A549 (cell line): ENCODE data around the gene BTBD6. TPM values are rescaled to one million over a fixed set of nuclear protein-coding genes. Genes with fewer than 3 reads are reported as not detected.

Experiments
- ATAC-seq, 2 experiments: fragments of 200-7000 bp in 1 of 2; fragments of >200 bp in 1 of 2; cut with Nextera tagmentation in 1 of 2; cut with Tn5 transposase in 1 of 2; 3 replicates each; pipeline versions ENCODE4 v1.8.0 to v1.9.1; 2018 to 2020; ENCODE audit warnings: mild to moderate bottlenecking in 1 of 2, moderate library complexity in 1 of 2
- CTCF ChIA-PET: fragments of 300-600 bp; sonication (Branson Sonifier 250); formaldehyde crosslinking; extraction: SDS; loops from one replicate; lab custom pipeline; 2021; ENCODE audit warnings: antibody characterized with exemption, inconsistent platforms; lab: Yijun Ruan, JAX
- POLR2A ChIA-PET: fragments of 350-600 bp; formaldehyde crosslinking; extraction: SDS; loops from one replicate; lab custom pipeline; 2021; ENCODE audit warnings: antibody characterized with exemption, inconsistent platforms; lab: Yijun Ruan, JAX
- DNase-seq, 2 experiments: peaks; one replicate each; pipeline versions ENCODE4 v3.0.0 to v3.0.0-alpha.2; 2011 to 2016; ENCODE audit warnings: low read depth in 1 of 2, low spot score in 1 of 2
- FAIRE-seq: peaks from 2 replicates; lab custom pipeline; 2011; peaks lifted over from hg19 to GRCh38; lab: Jason Lieb, UNC
- H3K27ac ChIP-seq, 2 experiments: fragments of >200 bp; sonication (Bioruptor Twin); formaldehyde crosslinking; 3 replicates each; pipeline ENCODE4 v1.5.1; 2016 to 2017
- H3K4me1 ChIP-seq: fragments of >200 bp; sonication (Bioruptor Twin); formaldehyde crosslinking; 3 replicates; pipeline ENCODE4 v1.6.1; 2016
- H3K4me2 ChIP-seq: fragments of >200 bp; sonication (Bioruptor Twin); formaldehyde crosslinking; 3 replicates; pipeline ENCODE4 v1.6.1; 2016
- H3K4me3 ChIP-seq: fragments of >200 bp; sonication (Bioruptor Twin); formaldehyde crosslinking; 3 replicates; pipeline ENCODE4 v1.5.1; 2016
- H3K9me3 ChIP-seq: fragments of >200 bp; sonication (Bioruptor Twin); formaldehyde crosslinking; 3 replicates; pipeline ENCODE4 v1.6.1; 2016
- BHLHE40 ChIP-seq: IDR thresholded peaks from 2 replicates; pipeline ENCODE4 v1.6.1; 2012; ENCODE audit warnings: low read depth, low read length, inconsistent platforms
- CBX2 ChIP-seq: fragments of 200-600 bp; sonication (generic); IDR thresholded peaks from 2 replicates; pipeline ENCODE4 v1.6.1; 2016; ENCODE audit warnings: low read depth, mild to moderate bottlenecking, borderline replicate concordance
- CBX8 ChIP-seq: fragments of 200-600 bp; sonication (generic); IDR thresholded peaks from 2 replicates; pipeline ENCODE4 v1.6.1; 2016
- EHF ChIP-seq: fragments of 250-450 bp; sonication (Bioruptor Pico); IDR thresholded peaks from 2 replicates; pipeline ENCODE4 v1.5.0; 2020; ENCODE audit warnings: mild to moderate bottlenecking
- EHMT2 ChIP-seq: fragments of 200-600 bp; sonication (generic); IDR thresholded peaks from 2 replicates; pipeline ENCODE4 v1.6.1; 2016; ENCODE audit warnings: antibody characterized with exemption, low read depth, mild to moderate bottlenecking, moderate library complexity
- FOXS1 ChIP-seq: fragments of 250-450 bp; sonication (Bioruptor Pico); IDR thresholded peaks from 2 replicates; pipeline ENCODE4 v1.5.0; 2020; ENCODE audit warnings: mild to moderate bottlenecking, moderate library complexity
- GATA3 ChIP-seq: IDR thresholded peaks from 2 replicates; pipeline ENCODE4 v1.6.1; 2012; ENCODE audit warnings: borderline replicate concordance
- HDAC2 ChIP-seq: fragments of 200-600 bp; sonication (generic); IDR thresholded peaks from 2 replicates; pipeline ENCODE4 v1.6.1; 2016
- HOXA7 ChIP-seq: fragments of 250-450 bp; sonication (Bioruptor Pico); IDR thresholded peaks from 2 replicates; pipeline ENCODE4 v1.5.0; 2020; ENCODE audit warnings: mild to moderate bottlenecking, moderate library complexity
- HOXB5 ChIP-seq: fragments of 250-450 bp; sonication (Bioruptor Pico); IDR thresholded peaks from 2 replicates; pipeline ENCODE4 v1.5.0; 2020; ENCODE audit warnings: mild to moderate bottlenecking, moderate library complexity
- KDM1A ChIP-seq: fragments of 200-600 bp; sonication (generic); IDR thresholded peaks from 2 replicates; pipeline ENCODE4 v1.6.1; 2016; ENCODE audit warnings: low read depth, mild to moderate bottlenecking
- KDM5A ChIP-seq: fragments of 200-600 bp; sonication (generic); IDR thresholded peaks from 2 replicates; pipeline ENCODE4 v1.6.1; 2016; ENCODE audit warnings: antibody characterized with exemption, mild to moderate bottlenecking
- MAFK ChIP-seq: fragments of 450-650 bp; IDR thresholded peaks from 2 replicates; pipeline ENCODE4 v1.6.1; 2014; ENCODE audit not compliant: partially characterized antibody
- MAZ ChIP-seq: fragments of 150-350 bp; IDR thresholded peaks from 2 replicates; pipeline ENCODE4 v1.6.1; 2014; ENCODE audit warnings: antibody characterized with exemption, low read depth, low read length, borderline replicate concordance
- MYC ChIP-seq: IDR thresholded peaks from 2 replicates; pipeline ENCODE4 v1.6.1; 2012; ENCODE audit warnings: mild to moderate bottlenecking, inconsistent platforms, low read length, improper control_type of control experiment, borderline replicate concordance
- NPAS2 ChIP-seq: fragments of 250-450 bp; sonication (Bioruptor Pico); IDR thresholded peaks from 2 replicates; pipeline ENCODE4 v1.8.0; 2022; ENCODE audit warnings: mild to moderate bottlenecking, moderate library complexity, borderline replicate concordance
- PBX3 ChIP-seq: IDR thresholded peaks from 2 replicates; pipeline ENCODE4 v1.6.1; 2012
- POLR2A ChIP-seq: IDR thresholded peaks from 2 replicates; pipeline ENCODE4 v1.6.1; 2012; ENCODE audit warnings: mild to moderate bottlenecking, low read length
- RCOR1 ChIP-seq: fragments of 150-350 bp; IDR thresholded peaks from 2 replicates; pipeline ENCODE4 v1.6.1; 2014; ENCODE audit warnings: antibody characterized with exemption, low read length, low read depth
- RFX5 ChIP-seq: fragments of 450-650 bp; IDR thresholded peaks from 2 replicates; pipeline ENCODE4 v1.7.1; 2014; ENCODE audit warnings: antibody characterized with exemption, mild to moderate bottlenecking, moderate library complexity
- RNF2 ChIP-seq: fragments of 200-600 bp; sonication (generic); IDR thresholded peaks from 2 replicates; pipeline ENCODE4 v1.6.1; 2016; ENCODE audit warnings: low read depth, mild to moderate bottlenecking, antibody characterized with exemption, moderate library complexity, borderline replicate concordance
- SREBF2 ChIP-seq: fragments of 450-650 bp; IDR thresholded peaks from 2 replicates; pipeline ENCODE4 v1.6.1; 2014; ENCODE audit warnings: mild to moderate bottlenecking, moderate library complexity
- TFCP2L1 ChIP-seq: fragments of 250-450 bp; sonication (Bioruptor Pico); IDR thresholded peaks from 2 replicates; pipeline ENCODE4 v1.5.0; 2021; ENCODE audit warnings: mild to moderate bottlenecking
- TP53 ChIP-seq: fragments of 250-450 bp; sonication (Bioruptor Pico); IDR thresholded peaks from 2 replicates; pipeline ENCODE4 v1.5.0; 2021; ENCODE audit warnings: mild to moderate bottlenecking, moderate library complexity
- ZC3H11A ChIP-seq: fragments of 450-650 bp; IDR thresholded peaks from 2 replicates; pipeline ENCODE4 v1.6.1; 2014; ENCODE audit warnings: antibody characterized with exemption, mild to moderate bottlenecking
- ZFP36 ChIP-seq: fragments of 450-650 bp; IDR thresholded peaks from 2 replicates; pipeline ENCODE4 v1.6.1; 2014; ENCODE audit warnings: borderline replicate concordance; ENCODE audit not compliant: partially characterized antibody
- ZNF302 ChIP-seq: fragments of 250-450 bp; sonication (Bioruptor Pico); IDR thresholded peaks from 2 replicates; pipeline ENCODE4 v1.9.0; 2021; ENCODE audit warnings: inconsistent platforms, mild to moderate bottlenecking, moderate library complexity
- ZSCAN20 ChIP-seq: fragments of 250-450 bp; sonication (Bioruptor Pico); IDR thresholded peaks from 2 replicates; pipeline ENCODE4 v1.8.0; 2022; ENCODE audit warnings: mild to moderate bottlenecking, moderate library complexity
- WGBS: methylation state at CpG from one replicate; pipeline ENCODE4 v1.1.6; 2017; ENCODE audit errors: missing lambda C conversion rate; 5-methylcytosine and 5-hydroxymethylcytosine counted together
- polyA plus RNA-seq, 4 experiments: library from polyadenylated mRNA; depleted of rRNA in 3 of 4; stranded (reverse); fragments of >200 nt; fragmentation: RNase III in 1 of 4; extraction: RNeasy Plus Mini Kit Qiagen cat#74134 plus additional on column Dnase treatment in 1 of 4; gene quantifications; 2 replicates in 3 of 4; 3 replicates in 1 of 4; pipeline ENCODE4 v1.2.3, GENCODE V29; 2011 to 2017
- TF ChIP-seq, protein P1 (sequence below): fragments of 450-650 bp; IDR thresholded peaks from 2 replicates; pipeline ENCODE4 v1.6.1; 2014; ENCODE audit warnings: antibody characterized with exemption
- TF ChIP-seq, protein P2 (sequence below): fragments of 150-350 bp; IDR thresholded peaks from 2 replicates; pipeline ENCODE4 v1.6.1; 2014; ENCODE audit warnings: low read depth, mild to moderate bottlenecking, low read length
- TF ChIP-seq, protein P3 (sequence below): fragments of 250-450 bp; sonication (Bioruptor Pico); IDR thresholded peaks from 2 replicates; pipeline ENCODE4 v1.5.0; 2021; ENCODE audit warnings: mild to moderate bottlenecking, moderate library complexity, borderline replicate concordance

The BTBD6 gene
- polyA plus RNA-seq, 2 of the 4 experiments (the other 2 are of a cell fraction), result 16.1 to 33.6 TPM

DNA sequence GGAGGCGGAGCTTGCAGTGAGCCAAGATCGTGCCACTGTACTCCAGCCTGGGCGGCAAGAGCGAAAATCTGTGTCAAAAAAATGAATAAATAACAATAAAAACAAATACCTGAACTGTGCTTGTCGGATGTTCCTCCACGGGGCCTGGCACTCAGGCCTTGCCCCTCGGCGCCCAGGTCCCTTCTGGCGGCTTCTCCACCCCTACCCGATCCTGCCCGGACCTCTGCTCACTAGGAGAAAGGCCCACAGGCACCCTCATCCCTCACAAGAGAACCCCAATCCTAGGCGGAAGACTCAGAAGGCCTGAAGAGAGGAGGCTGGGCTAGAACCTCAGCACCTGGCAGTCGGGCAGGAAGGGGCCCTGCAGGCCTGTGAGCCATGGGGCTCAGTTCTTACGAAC, 21.0 kb upstream of the BTBD6 start:
- ChIA-PET CTCF (no interaction called here), POLR2A (no interaction called here)
- 92% methylated on average over 14 of the region's 14 CpGs for WGBS
- FAIRE-seq (no peak), ATAC-seq (no peak), DNase-seq (no peak)
- no peak for TF ChIP-seq KDM1A
- TF ChIP-seq BHLHE40, result no peak
- no peak for TF ChIP-seq ZSCAN20
- no peak for TF ChIP-seq ZFP36
- TF ChIP-seq, protein P1, sequence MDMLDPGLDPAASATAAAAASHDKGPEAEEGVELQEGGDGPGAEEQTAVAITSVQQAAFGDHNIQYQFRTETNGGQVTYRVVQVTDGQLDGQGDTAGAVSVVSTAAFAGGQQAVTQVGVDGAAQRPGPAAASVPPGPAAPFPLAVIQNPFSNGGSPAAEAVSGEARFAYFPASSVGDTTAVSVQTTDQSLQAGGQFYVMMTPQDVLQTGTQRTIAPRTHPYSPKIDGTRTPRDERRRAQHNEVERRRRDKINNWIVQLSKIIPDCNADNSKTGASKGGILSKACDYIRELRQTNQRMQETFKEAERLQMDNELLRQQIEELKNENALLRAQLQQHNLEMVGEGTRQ, result no peak
- TF ChIP-seq SREBF2, result no peak
- TF ChIP-seq CBX8, result no peak
- TF ChIP-seq CBX2, result no peak
- TF ChIP-seq, protein P2, sequence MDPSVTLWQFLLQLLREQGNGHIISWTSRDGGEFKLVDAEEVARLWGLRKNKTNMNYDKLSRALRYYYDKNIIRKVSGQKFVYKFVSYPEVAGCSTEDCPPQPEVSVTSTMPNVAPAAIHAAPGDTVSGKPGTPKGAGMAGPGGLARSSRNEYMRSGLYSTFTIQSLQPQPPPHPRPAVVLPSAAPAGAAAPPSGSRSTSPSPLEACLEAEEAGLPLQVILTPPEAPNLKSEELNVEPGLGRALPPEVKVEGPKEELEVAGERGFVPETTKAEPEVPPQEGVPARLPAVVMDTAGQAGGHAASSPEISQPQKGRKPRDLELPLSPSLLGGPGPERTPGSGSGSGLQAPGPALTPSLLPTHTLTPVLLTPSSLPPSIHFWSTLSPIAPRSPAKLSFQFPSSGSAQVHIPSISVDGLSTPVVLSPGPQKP, result no peak
- no peak for TF ChIP-seq PBX3
- TF ChIP-seq TP53 (CRISPR knock-in tag), result no peak
- no peak for TF ChIP-seq HOXA7
- TF ChIP-seq HOXB5 (CRISPR knock-in tag), result no peak
- no peak for TF ChIP-seq RNF2
- no peak for TF ChIP-seq NPAS2 (CRISPR knock-in tag)
- TF ChIP-seq GATA3, result no peak
- Histone ChIP-seq H3K9me3 (no peaks in the 10 kb centered on the region), H3K4me2 (no peak overlapping the region), H3K27ac (no peak overlapping the region), H3K4me1 (no peaks in the 10 kb centered on the region), H3K4me3 (no peak overlapping the region)

GRCh38 chr14:105228562-105228961, 19.8 kb upstream of the BTBD6 start:
- ChIA-PET CTCF (no interaction called here), POLR2A (no interaction called here)
- ATAC-seq (no peak), FAIRE-seq (no peak), DNase-seq (no peak)
- Histone ChIP-seq H3K4me3 (no peak overlapping the region), H3K4me2 (no peak overlapping the region), H3K27ac (no peak overlapping the region), H3K4me1 (no peaks in the 10 kb centered on the region), H3K9me3 (no peaks in the 10 kb centered on the region)
- WGBS, result 93% methylated on average over 13 of the region's 17 CpGs
- no peak for TF ChIP-seq MYC
- TF ChIP-seq EHMT2, result no peak
- TF ChIP-seq FOXS1 (CRISPR knock-in tag), result no peak
- no peak for TF ChIP-seq TFCP2L1 (CRISPR knock-in tag)
- no peak for TF ChIP-seq RNF2
- no peak for TF ChIP-seq NPAS2 (CRISPR knock-in tag)
- TF ChIP-seq POLR2A, result no peak
- no peak for TF ChIP-seq ZNF302 (CRISPR knock-in tag)
- no peak for TF ChIP-seq EHF

DNA sequence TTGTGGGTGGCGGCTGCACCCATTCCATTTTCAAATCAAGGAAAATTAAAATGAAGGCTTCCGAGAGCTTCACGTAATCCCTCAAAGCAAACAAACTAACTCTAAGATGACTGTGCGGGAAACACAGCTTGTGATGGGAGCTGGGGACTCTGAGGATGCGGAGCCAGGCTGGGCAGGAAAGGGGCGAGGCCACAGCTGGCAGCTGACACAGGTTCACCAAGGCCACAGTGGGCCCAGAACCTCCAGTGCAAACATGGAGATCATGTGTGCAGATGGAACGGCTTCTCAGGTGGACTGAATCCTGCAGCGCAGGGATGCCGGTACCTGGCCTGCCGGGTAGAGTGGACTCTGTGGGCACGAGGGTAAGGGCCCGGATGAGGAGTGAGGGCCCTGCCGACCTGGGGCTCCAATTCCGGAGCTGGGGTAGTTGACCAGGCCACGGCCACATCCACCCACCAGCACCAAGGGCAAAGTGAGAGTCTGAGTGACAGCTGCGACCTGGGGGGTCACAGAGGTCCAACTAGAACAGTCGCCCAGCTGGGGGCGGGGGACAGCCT, 19.2 kb upstream of the BTBD6 start:
- WGBS, result 91% methylated on average over 16 of the region's 18 CpGs
- CTCF ChIA-PET, result no interaction called here
- TF ChIP-seq HDAC2 (no peak), ZC3H11A (no peak), KDM1A (no peak), RNF2 (no peak), RFX5 (no peak), BHLHE40 (no peak), ZSCAN20 (no peak), RCOR1 (no peak), PBX3 (no peak), KDM5A (no peak), CBX8 (no peak), CBX2 (no peak), EHMT2 (no peak), MAFK (no peak), MAZ (no peak)
- TF ChIP-seq, protein P3, sequence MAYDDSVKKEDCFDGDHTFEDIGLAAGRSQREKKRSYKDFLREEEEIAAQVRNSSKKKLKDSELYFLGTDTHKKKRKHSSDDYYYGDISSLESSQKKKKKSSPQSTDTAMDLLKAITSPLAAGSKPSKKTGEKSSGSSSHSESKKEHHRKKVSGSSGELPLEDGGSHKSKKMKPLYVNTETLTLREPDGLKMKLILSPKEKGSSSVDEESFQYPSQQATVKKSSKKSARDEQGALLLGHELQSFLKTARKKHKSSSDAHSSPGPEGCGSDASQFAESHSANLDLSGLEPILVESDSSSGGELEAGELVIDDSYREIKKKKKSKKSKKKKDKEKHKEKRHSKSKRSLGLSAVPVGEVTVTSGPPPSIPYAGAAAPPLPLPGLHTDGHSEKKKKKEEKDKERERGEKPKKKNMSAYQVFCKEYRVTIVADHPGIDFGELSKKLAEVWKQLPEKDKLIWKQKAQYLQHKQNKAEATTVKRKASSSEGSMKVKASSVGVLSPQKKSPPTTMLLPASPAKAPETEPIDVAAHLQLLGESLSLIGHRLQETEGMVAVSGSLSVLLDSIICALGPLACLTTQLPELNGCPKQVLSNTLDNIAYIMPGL (CRISPR knock-in tag), result no peak

More for the DNA sequence above, 19.2 kb upstream of the BTBD6 start:
- H3K4me3 ChIP-seq, result no peak overlapping the region
- H3K4me1 ChIP-seq, result no peaks in the 10 kb centered on the region
- no peak overlapping the region for H3K27ac ChIP-seq
- FAIRE-seq (no peak), DNase-seq (no peak), ATAC-seq (no peak)
- POLR2A ChIA-PET, result no interaction called here
- no peak overlapping the region for H3K4me2 ChIP-seq
- no peaks in the 10 kb centered on the region for H3K9me3 ChIP-seq
